Neural progenitor cell (in vitro differentiated cells): Measurements from ENCODE around the gene SUCNR1.

ENCODE experiments used
- EZH2 ChIP-seq: fragments of 200-600 bp; sonication (generic); IDR thresholded peaks from 2 replicates; pipeline ENCODE4 v1.6.1; 2017; ENCODE audit warnings: antibody characterized with exemption, mild to moderate bottlenecking, moderate library complexity
- TF ChIP-seq, protein P1 (sequence below): fragments of 200-600 bp; sonication (generic); IDR thresholded peaks from 2 replicates; pipeline ENCODE4 v1.5.1; 2017; ENCODE audit warnings: antibody characterized with exemption, mild to moderate bottlenecking

DNA sequence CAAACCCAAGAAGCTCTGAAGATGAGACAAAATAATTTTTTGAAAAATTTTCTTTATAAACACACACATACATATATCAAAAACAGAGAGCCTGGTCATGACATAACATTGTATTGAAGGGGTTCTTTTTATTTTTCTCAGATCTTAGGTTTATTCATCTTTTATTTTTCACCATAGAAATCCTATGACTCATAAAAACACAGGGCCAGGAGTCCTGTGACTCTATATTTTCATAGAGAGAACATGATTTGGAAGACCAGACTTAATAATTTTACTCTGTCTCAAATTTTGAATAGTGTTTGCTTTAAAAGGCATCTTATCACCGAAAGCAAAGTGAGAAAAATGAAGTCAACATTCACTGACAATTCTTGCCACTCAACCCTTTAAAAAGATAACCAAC, 57.7 kb downstream of the SUCNR1 start:
- TF ChIP-seq, protein P1, sequence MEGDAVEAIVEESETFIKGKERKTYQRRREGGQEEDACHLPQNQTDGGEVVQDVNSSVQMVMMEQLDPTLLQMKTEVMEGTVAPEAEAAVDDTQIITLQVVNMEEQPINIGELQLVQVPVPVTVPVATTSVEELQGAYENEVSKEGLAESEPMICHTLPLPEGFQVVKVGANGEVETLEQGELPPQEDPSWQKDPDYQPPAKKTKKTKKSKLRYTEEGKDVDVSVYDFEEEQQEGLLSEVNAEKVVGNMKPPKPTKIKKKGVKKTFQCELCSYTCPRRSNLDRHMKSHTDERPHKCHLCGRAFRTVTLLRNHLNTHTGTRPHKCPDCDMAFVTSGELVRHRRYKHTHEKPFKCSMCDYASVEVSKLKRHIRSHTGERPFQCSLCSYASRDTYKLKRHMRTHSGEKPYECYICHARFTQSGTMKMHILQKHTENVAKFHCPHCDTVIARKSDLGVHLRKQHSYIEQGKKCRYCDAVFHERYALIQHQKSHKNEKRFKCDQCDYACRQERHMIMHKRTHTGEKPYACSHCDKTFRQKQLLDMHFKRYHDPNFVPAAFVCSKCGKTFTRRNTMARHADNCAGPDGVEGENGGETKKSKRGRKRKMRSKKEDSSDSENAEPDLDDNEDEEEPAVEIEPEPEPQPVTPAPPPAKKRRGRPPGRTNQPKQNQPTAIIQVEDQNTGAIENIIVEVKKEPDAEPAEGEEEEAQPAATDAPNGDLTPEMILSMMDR = no peak
- no peak for TF ChIP-seq EZH2
